Fibroblast of skin of left biceps (primary cell): ENCODE results near the gene APOBEC3H.
A peak's percentile ranks its signal among the peaks of the same experiment; 100 is the strongest.

Experiments used
- DNase-seq, 2 experiments: peaks; one replicate each; pipeline ENCODE4 v3.0.0-alpha.2; 2013; ENCODE audit warnings: low read depth in 2 of 2

The APOBEC3H gene

GRCh38 chr22:39110631-39111561 is 13.9 kb downstream of the APOBEC3H start:
- DNase-seq = no peak

- no peak for DNase-seq
Observed at GRCh38 chr22:39114112-39114511, 17.1 kb downstream of the APOBEC3H start.

GRCh38 chr22:39115570-39115969 is 18.5 kb downstream of the APOBEC3H start:
- DNase-seq = no peak

- no peak for DNase-seq
Observed at GRCh38 chr22:39115977-39116621, 19.1 kb downstream of the APOBEC3H start.

- peak in 1 of 2 experiments; percentile 7 for DNase-seq
Observed at GRCh38 chr22:39117585-39118191, 20.6 kb downstream of the APOBEC3H start.

- no peak for DNase-seq
Observed at GRCh38 chr22:39120983-39121382, 23.9 kb downstream of the APOBEC3H start.

DNA sequence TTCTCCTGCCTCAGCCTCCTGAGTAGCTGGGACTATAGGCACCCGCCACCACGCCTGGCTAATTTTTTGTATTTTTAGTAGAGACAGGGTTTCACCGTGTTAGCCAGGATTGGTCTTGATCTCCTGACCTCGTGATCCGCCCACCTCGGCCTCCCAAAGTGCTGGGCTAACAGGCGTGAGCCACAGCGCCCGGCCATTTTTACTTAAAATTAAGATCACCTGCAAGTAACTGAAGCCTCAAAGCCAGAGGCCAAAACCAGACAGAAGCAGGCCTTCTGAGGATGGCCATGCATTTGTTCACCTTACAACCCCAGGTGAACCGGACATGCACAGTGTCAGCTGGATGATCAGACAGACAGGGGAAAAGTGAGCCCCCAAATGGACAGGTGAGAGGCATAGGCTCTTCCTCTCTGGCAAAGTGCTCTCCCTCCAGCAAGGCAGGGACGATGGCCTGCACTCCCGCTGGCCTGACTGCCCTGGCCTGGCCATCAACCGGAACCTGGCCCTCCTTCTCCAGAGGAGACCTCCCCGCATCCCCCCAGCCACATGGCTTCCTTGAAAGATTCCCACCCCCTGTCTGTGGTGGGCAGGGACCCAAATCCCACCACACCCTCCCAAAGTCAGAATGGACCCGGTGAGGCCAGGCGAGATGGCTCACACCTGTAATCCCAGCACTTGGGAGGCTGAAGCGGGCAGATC is 25.9 kb downstream of the APOBEC3H start:
- no peak for DNase-seq

- no peak for DNase-seq
Observed at GRCh38 chr22:39123751-39124581, 26.9 kb downstream of the APOBEC3H start.

GRCh38 chr22:39125622-39126021 is 28.6 kb downstream of the APOBEC3H start:
- no peak for DNase-seq

DNA sequence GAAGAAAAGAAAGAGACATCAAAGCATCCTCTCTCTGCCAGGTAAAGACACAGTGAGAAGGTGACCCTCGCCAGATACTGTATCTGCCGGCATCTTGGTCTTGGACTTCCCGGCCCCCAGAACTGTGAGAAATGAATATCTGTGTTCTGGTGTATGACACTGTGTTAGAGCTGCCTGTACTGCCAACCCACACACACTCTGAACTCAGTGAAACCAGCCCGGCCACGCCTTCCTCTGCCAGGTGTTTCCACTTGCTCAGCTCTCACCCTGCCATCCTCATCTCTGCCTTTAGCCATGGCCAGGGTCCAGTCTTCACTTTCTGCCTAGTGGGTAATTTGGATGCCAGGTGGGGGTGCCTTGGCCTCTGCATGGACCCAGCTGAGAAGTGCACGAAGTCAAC is 31.5 kb downstream of the APOBEC3H start:
- no peak for DNase-seq

GRCh38 chr22:39129081-39129480 is 32.0 kb downstream of the APOBEC3H start:
- no peak for DNase-seq

- DNase-seq = no peak
Observed at GRCh38 chr22:39129746-39130145, 32.7 kb downstream of the APOBEC3H start.

DNA sequence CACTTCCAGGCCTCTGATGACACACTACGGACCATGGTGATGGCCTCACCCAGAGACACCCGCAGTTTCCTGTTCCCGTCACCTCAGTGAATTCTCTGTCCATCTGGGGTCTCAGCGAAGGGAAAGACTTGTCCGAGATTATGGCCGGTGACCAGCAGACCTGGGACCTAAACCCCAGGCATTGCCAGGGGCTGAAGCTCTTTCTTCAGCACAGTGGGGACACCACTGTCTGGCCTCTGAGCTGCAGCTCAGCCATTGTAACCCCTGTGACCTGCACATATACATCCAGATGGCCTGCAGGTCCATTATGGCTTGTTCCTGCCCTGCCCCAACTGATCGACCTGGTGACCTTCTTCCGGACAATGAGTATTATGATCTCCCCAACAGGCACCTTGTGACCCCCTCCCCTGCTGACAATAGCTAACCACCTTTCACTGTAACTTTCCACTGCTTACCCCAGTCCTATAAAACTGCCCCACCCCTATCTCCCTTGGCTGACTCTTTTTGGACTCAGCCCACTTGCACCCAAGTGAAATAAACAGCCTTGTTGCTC is 33.2 kb downstream of the APOBEC3H start:
- no peak for DNase-seq

GRCh38 chr22:39130892-39131855 is 34.1 kb downstream of the APOBEC3H start:
- no peak for DNase-seq

GRCh38 chr22:39132281-39132680 is 35.2 kb downstream of the APOBEC3H start:
- DNase-seq = no peak

DNA sequence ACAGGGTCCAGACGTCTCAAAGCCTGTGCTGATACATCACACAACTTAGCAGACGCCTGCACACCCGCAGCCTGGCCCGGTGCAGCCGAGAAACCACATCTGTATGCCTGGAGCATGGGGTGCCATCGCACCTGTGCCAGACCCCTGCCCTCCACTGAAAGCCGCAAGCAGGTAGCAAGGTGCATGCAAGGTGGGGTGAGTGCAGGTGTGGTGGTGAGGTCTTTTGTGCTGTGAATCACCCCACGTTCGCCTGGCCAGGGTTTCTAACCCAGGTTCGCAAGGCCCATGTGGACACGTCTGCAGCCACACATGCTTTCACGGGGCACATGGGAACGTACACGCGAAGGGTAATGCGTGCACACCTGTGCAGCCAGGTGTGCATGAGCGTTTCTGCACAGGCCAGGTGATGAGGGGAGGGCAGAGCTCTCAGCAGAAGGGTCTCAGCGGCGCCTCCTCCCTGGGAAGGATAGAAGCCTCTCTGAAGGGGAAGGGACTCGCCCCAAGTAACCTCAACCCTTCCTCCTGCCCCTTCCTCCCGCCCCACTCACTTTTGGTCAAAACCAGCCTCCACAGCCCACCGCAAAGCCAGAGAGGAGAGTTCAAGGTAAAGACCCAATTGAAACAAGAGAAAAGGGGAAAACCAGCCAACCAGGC is 36.0 kb downstream of the APOBEC3H start:
- DNase-seq = no peak

- no peak for DNase-seq
Observed at GRCh38 chr22:39133871-39134270, 36.8 kb downstream of the APOBEC3H start.

- DNase-seq = no peak
Observed at GRCh38 chr22:39134366-39135091, 37.5 kb downstream of the APOBEC3H start.
